Activated CD4-positive, CD25-positive, alpha-beta regulatory T cell (primary cell): ENCODE data around the gene LIPH.
"Not testable (repeated sequence)": the region's sequence is repeated elsewhere in the genome, so short reads cannot be mapped to it uniquely, and the experiment has no call there.

Experiments used
- DNase-seq, 4 experiments: peaks; one replicate each; lab custom pipeline; 2025; lab: John Stamatoyannopoulos, UW

LIPH gene

GRCh38 chr3:185486394-185486793 lies 66.0 kb downstream of the LIPH start:
- DNase-seq: no peak

- DNase-seq: no peak
These were observed 68.1 kb downstream of the LIPH start for GRCh38 chr3:185484296-185484695.

GRCh38 chr3:185479373-185479945 lies 72.9 kb downstream of the LIPH start:
- DNase-seq: no peak

GRCh38 chr3:185477316-185477715 lies 75.1 kb downstream of the LIPH start:
- DNase-seq: no peak

GRCh38 chr3:185474922-185475321 lies 77.5 kb downstream of the LIPH start:
- not testable (repeated sequence) for DNase-seq

- DNase-seq: no peak
These were observed 79.0 kb downstream of the LIPH start for GRCh38 chr3:185473290-185473815.

GRCh38 chr3:185470323-185470722 lies 82.1 kb downstream of the LIPH start:
- DNase-seq: no peak

GRCh38 chr3:185469542-185469941 lies 82.8 kb downstream of the LIPH start:
- DNase-seq: no peak

- DNase-seq: not testable (repeated sequence)
These were observed 86.3 kb downstream of the LIPH start for GRCh38 chr3:185466123-185466522.

GRCh38 chr3:185465471-185465870 lies 86.9 kb downstream of the LIPH start:
- DNase-seq: no peak

- no peak for DNase-seq
These were observed 91.6 kb downstream of the LIPH start for GRCh38 chr3:185460719-185461350.

GRCh38 chr3:185460309-185460708 lies 92.1 kb downstream of the LIPH start:
- no peak for DNase-seq

- no peak for DNase-seq
These were observed 95.0 kb downstream of the LIPH start for GRCh38 chr3:185457376-185457775.
